Coronary artery (tissue), 2 donors: ENCODE data around the gene TBC1D12.

Source experiments
- DNase-seq: peaks from one replicate; pipeline ENCODE4 v3.0.0-alpha.2; 2017; ENCODE audit warnings: low spot score
- H3K27ac ChIP-seq, 2 donors: fragments of 200-600 bp; sonication (generic); one replicate each; pipeline ENCODE4 v1.5.1; 2016 to 2019
- H3K4me3 ChIP-seq: fragments of 200-600 bp; sonication (generic); 2 replicates; pipeline ENCODE4 v1.5.1; 2016; ENCODE audit warnings: mild to moderate bottlenecking, moderate library complexity
- CTCF ChIP-seq: fragments of 200-600 bp; sonication (generic); IDR thresholded peaks from one replicate; pipeline ENCODE4 v1.5.1; 2019; ENCODE audit warnings: antibody characterized with exemption

Gene TBC1D12

GRCh38 chr10:94405406-94405805 lies 3.1 kb downstream of the TBC1D12 start:
- no peak for TF ChIP-seq CTCF
- Histone ChIP-seq H3K4me3 (peak overlapping the region; percentile 16), H3K27ac (no peak overlapping the region)
- DNase-seq, result no peak

DNA sequence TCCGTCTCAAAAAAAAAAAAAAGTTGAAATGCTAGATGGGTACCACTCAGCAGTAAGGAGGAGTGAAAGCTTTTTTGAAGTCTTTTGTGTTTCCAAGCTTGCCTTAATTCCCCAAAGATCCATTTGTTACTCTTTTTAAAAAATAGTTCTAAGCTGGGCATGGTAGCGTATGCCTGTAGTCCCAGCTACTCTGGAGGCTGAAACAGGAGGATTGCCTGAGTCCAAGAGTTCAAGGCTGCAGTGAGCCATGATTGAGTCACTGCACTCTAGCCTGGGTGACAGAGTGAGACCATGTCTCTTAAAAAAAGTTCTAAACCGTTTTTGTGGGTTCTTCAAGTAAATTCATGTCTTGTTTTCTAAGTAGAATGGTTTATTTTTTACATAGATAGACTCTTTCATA lies 5.3 kb downstream of the TBC1D12 start:
- Histone ChIP-seq H3K27ac (no peak overlapping the region), H3K4me3 (no peak overlapping the region)
- TF ChIP-seq CTCF, result no peak

DNA sequence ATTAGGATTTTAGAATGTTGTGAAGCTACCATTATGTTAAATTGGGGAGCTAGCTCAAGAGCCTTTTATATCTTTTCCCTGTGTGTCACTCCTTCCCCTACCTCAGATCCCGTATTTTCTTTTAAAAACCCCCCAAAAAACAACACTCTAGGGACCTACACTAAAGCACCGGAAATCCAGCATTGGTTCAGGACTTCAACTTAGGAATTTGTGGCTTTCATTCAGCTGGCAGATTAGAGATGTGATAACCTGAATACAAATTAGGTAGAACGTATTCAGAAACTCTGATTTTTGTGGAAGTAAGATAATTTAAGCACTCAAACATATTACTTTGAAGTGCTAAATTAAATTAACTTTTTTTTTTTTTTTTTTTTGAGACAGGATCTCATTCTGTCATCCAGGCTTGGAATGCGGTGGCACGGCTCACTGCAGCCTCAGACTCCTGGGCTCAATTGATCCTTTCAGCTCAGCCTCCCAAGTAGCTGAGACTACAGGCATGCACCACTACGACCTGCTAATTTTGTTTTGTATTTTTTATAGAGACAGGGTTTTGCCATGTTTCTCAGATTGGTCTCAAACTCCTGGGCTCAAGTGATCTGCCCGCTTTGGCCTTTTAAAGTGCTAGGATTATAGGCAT lies 6.8 kb downstream of the TBC1D12 start:
- no peak overlapping the region for H3K27ac ChIP-seq
- DNase-seq, result no peak
- no peak overlapping the region for H3K4me3 ChIP-seq
- TF ChIP-seq CTCF, result no peak

More for the DNA sequence above, 5.3 kb downstream of the TBC1D12 start:
- no peak for DNase-seq

- Histone ChIP-seq H3K27ac (no peak overlapping the region), H3K4me3 (no peak overlapping the region)
- DNase-seq, result no peak
- no peak for TF ChIP-seq CTCF
Observed at GRCh38 chr10:94411304-94411703, 9.0 kb downstream of the TBC1D12 start.

DNA sequence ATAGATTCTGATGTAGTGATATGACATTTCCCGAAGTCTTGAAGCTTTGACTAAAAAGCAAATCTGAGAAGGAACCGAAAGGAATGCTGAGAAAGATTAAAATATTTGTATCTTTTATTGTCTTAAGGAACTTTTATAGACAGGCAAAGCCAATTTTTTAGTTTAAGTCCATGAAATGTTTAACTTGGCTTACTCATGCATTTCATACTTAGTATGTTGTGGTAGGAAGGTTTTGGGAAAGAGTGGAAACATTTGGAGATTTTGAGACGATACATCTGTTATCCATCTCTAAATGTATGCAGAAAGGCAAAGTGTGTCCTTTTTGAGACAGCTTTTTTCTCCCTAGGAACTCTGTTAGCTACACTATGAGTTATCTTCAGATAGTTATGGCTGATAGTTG lies 10.1 kb downstream of the TBC1D12 start:
- H3K4me3 ChIP-seq, result peak overlapping the region; percentile 20
- no peak for TF ChIP-seq CTCF
- no peak for DNase-seq

GRCh38 chr10:94413361-94413760 lies 11.0 kb downstream of the TBC1D12 start:
- H3K27ac ChIP-seq, result no peak overlapping the region
- TF ChIP-seq CTCF, result no peak
- DNase-seq, result no peak
- H3K4me3 ChIP-seq, result no peak overlapping the region

More for the DNA sequence above, 10.1 kb downstream of the TBC1D12 start:
- peak overlapping the region in 1 of 2 donors; percentile 28 for H3K27ac ChIP-seq

DNA sequence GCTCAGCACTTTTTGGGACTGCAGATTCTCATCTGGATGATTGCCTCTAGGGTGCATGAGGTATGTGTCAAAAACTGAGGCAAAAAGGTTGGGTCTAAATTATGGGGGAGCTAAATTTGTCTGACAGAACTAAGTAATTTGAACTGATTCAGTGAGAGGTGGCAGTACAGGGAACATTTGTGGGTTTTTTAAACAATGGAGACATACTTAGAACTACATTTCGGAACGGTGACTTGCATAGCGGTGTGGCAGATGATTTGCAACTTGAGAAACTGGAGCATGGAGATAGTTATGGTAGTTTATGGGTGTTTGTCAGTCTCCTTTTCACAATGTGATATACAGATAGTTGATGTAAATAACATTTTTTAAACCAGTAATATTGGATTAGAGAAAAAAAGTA lies 14.6 kb downstream of the TBC1D12 start:
- no peak for DNase-seq
- TF ChIP-seq CTCF, result no peak
- Histone ChIP-seq H3K4me3 (no peak overlapping the region), H3K27ac (no peak overlapping the region)
